VCaP (cell line): ENCODE data around the gene DTNB.

ENCODE experiments used
- H3K27ac ChIP-seq: fragments of 450-650 bp; 2 replicates; pipeline ENCODE4 v1.5.1; 2017
- TF ChIP-seq, protein P1 (sequence below): fragments of 450-650 bp; conservative IDR thresholded peaks from 2 replicates; pipeline ENCODE4 v1.5.1; 2017; ENCODE audit warnings: mild to moderate bottlenecking, moderate library complexity

The DTNB gene

DNA sequence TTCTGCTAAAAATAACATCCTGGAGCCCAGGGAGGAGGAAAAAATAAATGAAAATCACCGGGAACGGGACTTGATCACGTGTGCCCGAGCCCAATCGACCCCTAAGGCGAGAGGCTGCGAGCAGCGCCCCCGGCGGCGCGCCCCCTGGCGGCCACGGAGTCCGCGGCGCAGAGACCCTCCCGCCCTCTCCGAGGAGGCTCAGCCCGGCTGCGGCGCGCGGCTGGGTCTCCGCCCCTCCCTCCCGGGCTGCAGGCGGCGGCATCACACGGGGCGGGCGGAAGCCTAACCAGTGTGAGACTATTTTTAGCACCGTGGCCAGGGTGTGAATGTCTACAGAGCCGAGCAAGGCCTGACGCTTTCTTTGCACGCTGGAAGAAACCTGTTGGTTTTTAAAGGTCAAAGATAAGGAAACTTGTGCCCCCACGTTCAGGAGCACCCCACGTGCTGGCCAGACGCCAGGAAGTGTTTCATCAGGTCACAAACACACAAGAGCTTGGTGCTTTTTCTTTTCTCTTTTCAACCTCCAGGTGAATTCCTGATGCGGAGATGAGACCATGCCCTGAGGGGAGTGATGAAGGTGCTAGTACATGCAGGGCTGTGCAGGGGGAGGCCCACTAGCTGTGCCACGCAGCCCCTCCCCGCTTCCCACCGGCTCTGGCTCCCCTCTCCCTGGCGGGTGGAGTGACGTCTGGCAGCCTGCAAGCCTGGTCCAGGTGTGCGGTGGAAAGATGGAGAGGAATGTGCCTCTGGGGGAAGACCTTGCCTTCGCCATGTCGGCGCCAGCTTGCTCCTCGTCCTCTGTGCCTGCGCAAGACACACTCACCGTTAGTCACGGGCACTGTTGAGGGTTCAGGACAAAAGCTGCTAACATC is 296.4 kb downstream of the DTNB start:
- TF ChIP-seq, protein P1, sequence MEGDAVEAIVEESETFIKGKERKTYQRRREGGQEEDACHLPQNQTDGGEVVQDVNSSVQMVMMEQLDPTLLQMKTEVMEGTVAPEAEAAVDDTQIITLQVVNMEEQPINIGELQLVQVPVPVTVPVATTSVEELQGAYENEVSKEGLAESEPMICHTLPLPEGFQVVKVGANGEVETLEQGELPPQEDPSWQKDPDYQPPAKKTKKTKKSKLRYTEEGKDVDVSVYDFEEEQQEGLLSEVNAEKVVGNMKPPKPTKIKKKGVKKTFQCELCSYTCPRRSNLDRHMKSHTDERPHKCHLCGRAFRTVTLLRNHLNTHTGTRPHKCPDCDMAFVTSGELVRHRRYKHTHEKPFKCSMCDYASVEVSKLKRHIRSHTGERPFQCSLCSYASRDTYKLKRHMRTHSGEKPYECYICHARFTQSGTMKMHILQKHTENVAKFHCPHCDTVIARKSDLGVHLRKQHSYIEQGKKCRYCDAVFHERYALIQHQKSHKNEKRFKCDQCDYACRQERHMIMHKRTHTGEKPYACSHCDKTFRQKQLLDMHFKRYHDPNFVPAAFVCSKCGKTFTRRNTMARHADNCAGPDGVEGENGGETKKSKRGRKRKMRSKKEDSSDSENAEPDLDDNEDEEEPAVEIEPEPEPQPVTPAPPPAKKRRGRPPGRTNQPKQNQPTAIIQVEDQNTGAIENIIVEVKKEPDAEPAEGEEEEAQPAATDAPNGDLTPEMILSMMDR: peak; percentile 98
- peak overlapping the region; percentile 68 for H3K27ac ChIP-seq

DNA sequence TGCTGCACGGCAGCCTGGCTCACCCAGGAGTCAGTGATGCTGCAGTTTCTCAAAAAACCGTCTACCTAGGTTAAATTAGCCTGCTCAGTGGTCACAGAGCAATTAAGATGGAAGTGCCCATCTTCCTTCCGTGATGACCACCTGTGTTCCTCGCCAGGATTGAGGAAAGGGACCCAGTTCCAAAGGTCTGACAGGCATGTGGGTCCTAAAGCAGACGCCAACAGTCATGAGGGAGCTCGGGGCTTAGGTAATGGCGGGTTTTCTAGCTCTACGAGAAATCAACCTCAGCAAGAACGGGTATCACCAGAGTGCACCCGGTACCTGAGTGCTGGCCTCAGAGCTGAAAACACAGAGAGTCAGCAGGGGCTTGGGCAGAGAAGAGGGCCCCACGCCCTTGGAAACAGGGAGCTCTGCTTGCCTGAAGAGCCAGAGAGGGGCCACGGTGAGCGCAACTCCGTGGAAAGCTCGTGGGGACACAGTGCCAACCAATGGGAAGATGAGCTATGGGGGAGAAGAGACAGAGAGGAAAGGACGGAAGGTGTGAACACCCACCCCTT is 297.3 kb downstream of the DTNB start:
- TF ChIP-seq, protein P1: no peak

GRCh38 chr2:25375371-25375988 is 297.9 kb downstream of the DTNB start:
- no peak overlapping the region for H3K27ac ChIP-seq
- TF ChIP-seq, protein P1: no peak

More for the DNA sequence above, 297.3 kb downstream of the DTNB start:
- H3K27ac ChIP-seq: peak overlapping the region; percentile 68; the same call in 1 of the 2 replicates

DNA sequence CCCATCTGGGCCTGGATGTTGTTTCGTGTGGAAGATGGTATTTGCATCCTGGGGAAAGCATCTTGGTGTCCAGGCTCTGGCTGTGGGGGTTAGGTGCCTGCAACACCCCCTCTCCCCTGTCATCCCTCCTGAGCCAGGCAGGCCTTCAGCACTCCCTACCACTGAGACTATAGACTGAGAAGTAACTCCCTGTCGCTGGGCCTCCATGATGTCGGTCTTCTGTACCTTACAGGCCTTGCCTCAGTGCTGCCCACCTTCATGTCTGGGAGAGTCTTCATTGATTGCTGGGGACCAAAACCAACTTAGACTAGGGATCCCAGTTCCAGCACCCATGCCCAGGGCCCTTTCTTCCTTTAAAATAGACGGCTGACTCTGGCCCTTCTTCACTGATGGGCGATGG is 298.6 kb downstream of the DTNB start:
- TF ChIP-seq, protein P1: no peak

GRCh38 chr2:25374411-25374810 is 299.0 kb downstream of the DTNB start:
- TF ChIP-seq, protein P1: no peak
- no peak overlapping the region for H3K27ac ChIP-seq

More for the DNA sequence above, 298.6 kb downstream of the DTNB start:
- no peak overlapping the region for H3K27ac ChIP-seq

GRCh38 chr2:25373269-25373981 is 300.0 kb downstream of the DTNB start:
- H3K27ac ChIP-seq: no peak overlapping the region; the same call in 1 of the 2 replicates
- TF ChIP-seq, protein P1: no peak
